Large intestine (tissue), 3 donors: Measurements from ENCODE around the gene ZNF598. TPM values are rescaled to one million over a fixed set of nuclear protein-coding genes. Genes with fewer than 3 reads are reported as not detected.
"Not testable (repeated sequence)": the region's sequence is repeated elsewhere in the genome, so short reads cannot be mapped to it uniquely, and the experiment has no call there.

ENCODE experiments used
- DNase-seq, 2 donors: peaks; one replicate each; pipeline versions ENCODE4 v3.0.0 to v3.0.0-alpha.2; 2013
- H3K27ac ChIP-seq: one replicate; pipeline ENCODE4 v1.5.1; 2013; ENCODE audit warnings: low read length
- H3K27me3 ChIP-seq: 2 replicates; pipeline ENCODE4 v1.6.1; 2013; ENCODE audit warnings: low read length; ENCODE audit not compliant: control insufficient read depth, insufficient read depth
- H3K36me3 ChIP-seq: 2 replicates; pipeline ENCODE4 v1.6.1; 2013; ENCODE audit warnings: low read length; ENCODE audit not compliant: control insufficient read depth, insufficient read depth
- H3K4me1 ChIP-seq: one replicate; pipeline ENCODE4 v1.6.1; 2013; ENCODE audit warnings: low read length; ENCODE audit not compliant: control insufficient read depth, insufficient read depth
- H3K4me3 ChIP-seq: one replicate; pipeline ENCODE4 v1.5.1; 2013; ENCODE audit warnings: low read length
- H3K9me3 ChIP-seq: one replicate; pipeline ENCODE4 v1.6.1; 2013; ENCODE audit warnings: mild to moderate bottlenecking, low read depth, low read length, moderate library complexity; ENCODE audit not compliant: control insufficient read depth
- WGBS: methylation state at CpG from one replicate; pipeline ENCODE4 v1.1.5; 2013; ENCODE audit warnings: low lambda C conversion rate; ENCODE audit not compliant: insufficient coverage; 5-methylcytosine and 5-hydroxymethylcytosine counted together
- polyA plus RNA-seq: library from polyadenylated mRNA; unstranded; fragments of 120-200 nt; gene quantifications from one replicate; pipeline ENCODE4 v1.2.1, GENCODE V29; 2013

ZNF598 gene
- polyA plus RNA-seq, 1 donor = 28.9 TPM

- no peak for DNase-seq
- H3K27ac ChIP-seq = no peak overlapping the region
- H3K36me3 ChIP-seq = no peaks in the 10 kb centered on the region
- no CpG with 5 or more reads among the region's 13 CpGs for WGBS
- H3K9me3 ChIP-seq = peaks cover 4% of the 10 kb centered on the region
- peaks cover 25% of the 10 kb centered on the region for H3K4me1 ChIP-seq
- peaks cover 24% of the 10 kb centered on the region for H3K27me3 ChIP-seq
- H3K4me3 ChIP-seq = no peak overlapping the region
Observed at GRCh38 chr16:2016407-2016922, 6.8 kb upstream of the ZNF598 start.

GRCh38 chr16:2015947-2016208 lies 6.3 kb upstream of the ZNF598 start:
- no peak for DNase-seq
- Histone ChIP-seq H3K27me3 (peaks cover 19% of the 10 kb centered on the region), H3K4me3 (no peak overlapping the region), H3K4me1 (peaks cover 23% of the 10 kb centered on the region), H3K36me3 (no peaks in the 10 kb centered on the region), H3K27ac (peak overlapping the region; percentile 89), H3K9me3 (peaks cover 4% of the 10 kb centered on the region)
- 90% methylated on average over 2 of the region's 7 CpGs for WGBS

GRCh38 chr16:2015117-2015946 lies 5.7 kb upstream of the ZNF598 start:
- H3K27me3 ChIP-seq = peaks cover 14% of the 10 kb centered on the region
- peak; percentile 81 to 90 for DNase-seq
- no peak overlapping the region for H3K4me3 ChIP-seq
- H3K4me1 ChIP-seq = peaks cover 21% of the 10 kb centered on the region
- peak overlapping the region; percentile 89 for H3K27ac ChIP-seq
- peaks cover 4% of the 10 kb centered on the region for H3K9me3 ChIP-seq
- no CpG with 5 or more reads among the region's 24 CpGs for WGBS
- H3K36me3 ChIP-seq = no peaks in the 10 kb centered on the region

GRCh38 chr16:2013527-2013926 lies 3.9 kb upstream of the ZNF598 start:
- no peaks in the 10 kb centered on the region for H3K9me3 ChIP-seq
- no peaks in the 10 kb centered on the region for H3K36me3 ChIP-seq
- H3K4me3 ChIP-seq = no peak overlapping the region
- peaks cover 22% of the 10 kb centered on the region for H3K4me1 ChIP-seq
- no peaks in the 10 kb centered on the region for H3K27me3 ChIP-seq
- no peak overlapping the region for H3K27ac ChIP-seq
- DNase-seq = no peak
- no CpG with 5 or more reads among the region's 15 CpGs for WGBS

- DNase-seq, H3K27me3 ChIP-seq, H3K27ac ChIP-seq, H3K36me3 ChIP-seq, H3K9me3 ChIP-seq, H3K4me3 ChIP-seq: not testable (repeated sequence)
- WGBS = no CpG with 5 or more reads among the region's 9 CpGs
- H3K4me1 ChIP-seq = peaks cover 40% of the 10 kb centered on the region
Observed at GRCh38 chr16:2011726-2012125, 2.1 kb upstream of the ZNF598 start.

GRCh38 chr16:2009164-2009711 lies 383 bp downstream of the ZNF598 start:
- DNase-seq = peak in 1 of 2 donors; percentile 67
- Histone ChIP-seq H3K4me1 (peaks cover 35% of the 10 kb centered on the region), H3K36me3 (peaks cover 15% of the 10 kb centered on the region), H3K27me3 (no peaks in the 10 kb centered on the region), H3K9me3 (no peaks in the 10 kb centered on the region), H3K4me3 (peak overlapping the region; percentile 71), H3K27ac (peak overlapping the region; percentile 45)
- no CpG with 5 or more reads among the region's 55 CpGs for WGBS

GRCh38 chr16:2008631-2009163 lies 924 bp downstream of the ZNF598 start:
- Histone ChIP-seq H3K4me1 (peaks cover 40% of the 10 kb centered on the region), H3K9me3 (no peaks in the 10 kb centered on the region), H3K27me3 (no peaks in the 10 kb centered on the region), H3K27ac (peak overlapping the region; percentile 45), H3K36me3 (peaks cover 15% of the 10 kb centered on the region), H3K4me3 (peak overlapping the region; percentile 71)
- peak in 1 of 2 donors; percentile 42 for DNase-seq
- no CpG with 5 or more reads among the region's 23 CpGs for WGBS

GRCh38 chr16:2008009-2008526 lies 1.6 kb downstream of the ZNF598 start:
- peaks cover 21% of the 10 kb centered on the region for H3K36me3 ChIP-seq
- H3K4me3 ChIP-seq = peak overlapping the region; percentile 71
- no peaks in the 10 kb centered on the region for H3K9me3 ChIP-seq
- H3K4me1 ChIP-seq = peaks cover 43% of the 10 kb centered on the region
- no peaks in the 10 kb centered on the region for H3K27me3 ChIP-seq
- H3K27ac ChIP-seq = peak overlapping the region; percentile 45
- peak; percentile 51 to 53 for DNase-seq
- no CpG with 5 or more reads among the region's 15 CpGs for WGBS

GRCh38 chr16:2007081-2007836 lies 2.4 kb downstream of the ZNF598 start:
- H3K4me1 ChIP-seq = peaks cover 43% of the 10 kb centered on the region
- peaks cover 29% of the 10 kb centered on the region for H3K36me3 ChIP-seq
- no peaks in the 10 kb centered on the region for H3K27me3 ChIP-seq
- H3K27ac ChIP-seq = peak overlapping the region; percentile 45
- DNase-seq = no peak
- WGBS = no CpG with 5 or more reads among the region's 16 CpGs
- no peaks in the 10 kb centered on the region for H3K9me3 ChIP-seq
- H3K4me3 ChIP-seq = peak overlapping the region; percentile 71

GRCh38 chr16:2006317-2006716 lies 3.3 kb downstream of the ZNF598 start:
- H3K9me3 ChIP-seq = no peaks in the 10 kb centered on the region
- peaks cover 39% of the 10 kb centered on the region for H3K36me3 ChIP-seq
- no peak for DNase-seq
- H3K27ac ChIP-seq = no peak overlapping the region
- peaks cover 43% of the 10 kb centered on the region for H3K4me1 ChIP-seq
- WGBS = no CpG with 5 or more reads among the region's 8 CpGs
- no peaks in the 10 kb centered on the region for H3K27me3 ChIP-seq
- no peak overlapping the region for H3K4me3 ChIP-seq
